ENCODE measurements around the gene CLDND2.

GRCh38 chr19:51410950-51411748, 42.3 kb upstream of the CLDND2 start:
- TF ChIP-seq POLR2A (IDR thresholded peaks at IDR 0.05; ENCODE audit: control extremely low read depth in 1 of 2, low read depth in 2 of 2, low read length in 2 of 2) (no peak), CTCF (IDR thresholded peaks at IDR 0.05; ENCODE audit: control extremely low read depth in 1 of 3, insufficient read depth in 1 of 3, low read depth in 1 of 3, low read length in 3 of 3) (no peak), JUN (IDR thresholded peaks at IDR 0.05; ENCODE audit: low read depth, low read length) (no peak), CHD7 (IDR thresholded peaks at IDR 0.05; ENCODE audit: insufficient replicate concordance, low read length) (no peak), EP300 (IDR thresholded peaks at IDR 0.05; ENCODE audit: borderline replicate concordance in 1 of 2, low read depth in 2 of 2, low read length in 2 of 2) (no peak), GTF2F1 (IDR thresholded peaks at IDR 0.05; ENCODE audit: borderline replicate concordance, low read depth, low read length) (no peak), MAX (IDR thresholded peaks at IDR 0.05) (no peak), SP2 (IDR thresholded peaks at IDR 0.05; ENCODE audit: low read length) (no peak), FOSL1 (IDR thresholded peaks at IDR 0.05; ENCODE audit: insufficient read depth, low read depth, low read length) (no peak), CHD1 (IDR thresholded peaks at IDR 0.05; ENCODE audit: low read depth, low read length) (no peak)

Data from H1 (cell line).